HG02678 (cell line): Measurements from ENCODE around the gene MYBPHL.
A peak's percentile ranks its signal among the peaks of the same experiment; 100 is the strongest.
"Not testable (repeated sequence)": the region's sequence is repeated elsewhere in the genome, so short reads cannot be mapped to it uniquely, and the experiment has no call there.

Source experiments
- ATAC-seq: cut with Tn5 transposase; IDR thresholded peaks from one replicate; pipeline ENCODE4 v1.9.1; 2021; ENCODE audit warnings: mild to moderate bottlenecking, moderate library complexity; ENCODE audit not compliant: unreplicated experiment

MYBPHL gene

GRCh38 chr1:109307274-109308021 is 637 bp upstream of the MYBPHL start:
- no peak for ATAC-seq

- not testable (repeated sequence) for ATAC-seq
These were observed 820 bp downstream of the MYBPHL start for GRCh38 chr1:109305991-109306390.

GRCh38 chr1:109304226-109304920 is 2.4 kb downstream of the MYBPHL start:
- no peak for ATAC-seq

DNA sequence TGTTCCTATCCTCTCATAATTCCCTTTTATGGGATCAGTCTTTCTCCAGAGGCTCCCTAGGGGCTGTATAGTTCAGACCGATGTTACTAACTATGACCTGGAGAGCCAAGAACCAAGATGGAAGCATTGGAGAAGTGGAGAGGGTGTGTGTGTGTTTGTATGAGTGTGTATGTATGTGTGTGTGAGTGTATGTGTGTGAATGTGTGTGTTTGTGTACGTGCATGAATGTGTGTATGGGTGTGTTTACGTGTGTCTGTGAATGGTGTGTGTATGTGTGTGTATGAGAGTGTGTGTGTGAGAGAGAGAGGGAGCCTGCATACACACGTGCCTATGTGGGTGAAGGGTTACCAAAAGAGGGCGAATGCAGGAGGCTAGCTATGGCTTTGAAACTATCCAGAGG is 4.9 kb downstream of the MYBPHL start:
- no peak for ATAC-seq

GRCh38 chr1:109300650-109301151 is 6.1 kb downstream of the MYBPHL start:
- no peak for ATAC-seq

GRCh38 chr1:109299558-109300343 is 7.1 kb downstream of the MYBPHL start:
- no peak for ATAC-seq

GRCh38 chr1:109298666-109299557 is 7.9 kb downstream of the MYBPHL start:
- ATAC-seq: no peak

GRCh38 chr1:109296782-109297181 is 10.0 kb downstream of the MYBPHL start:
- no peak for ATAC-seq

GRCh38 chr1:109295712-109296415 is 10.9 kb downstream of the MYBPHL start:
- no peak for ATAC-seq

DNA sequence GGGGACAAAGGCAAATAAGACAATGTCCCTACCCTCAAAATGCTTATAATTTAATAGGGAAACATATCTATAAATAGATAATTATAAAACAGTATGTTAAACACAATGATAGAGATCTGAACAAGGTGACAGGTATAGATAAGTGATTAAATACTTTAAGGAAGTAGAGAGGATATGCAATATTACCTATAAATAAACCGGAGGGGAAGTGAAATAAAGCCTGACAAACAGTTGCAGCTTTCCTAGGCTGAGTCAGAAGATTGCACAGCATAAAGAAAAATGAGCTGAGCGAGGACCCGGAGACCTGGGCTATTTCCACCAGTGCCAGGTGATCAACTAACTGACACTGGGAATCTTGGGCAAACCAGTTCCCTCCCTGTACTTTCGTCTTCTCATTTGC is 12.3 kb downstream of the MYBPHL start:
- no peak for ATAC-seq

DNA sequence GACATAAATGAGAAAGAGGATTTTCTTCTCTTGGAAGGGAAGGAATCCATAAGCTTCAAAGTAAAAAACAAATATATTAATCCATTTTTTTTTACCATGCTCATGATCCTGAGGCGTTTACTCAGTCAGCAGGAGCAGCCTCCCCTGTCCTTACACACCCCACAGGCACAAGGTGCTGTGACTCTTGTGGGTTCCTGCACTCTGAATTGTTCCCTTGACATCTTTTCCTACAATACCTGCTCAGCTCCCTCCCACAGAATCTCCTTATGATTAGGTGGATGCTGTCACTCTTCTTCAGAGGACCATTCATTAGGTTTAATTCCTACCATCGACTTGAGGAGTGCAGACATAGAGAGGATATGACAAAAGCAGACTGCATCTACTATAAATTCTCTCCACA is 13.8 kb downstream of the MYBPHL start:
- no peak for ATAC-seq

DNA sequence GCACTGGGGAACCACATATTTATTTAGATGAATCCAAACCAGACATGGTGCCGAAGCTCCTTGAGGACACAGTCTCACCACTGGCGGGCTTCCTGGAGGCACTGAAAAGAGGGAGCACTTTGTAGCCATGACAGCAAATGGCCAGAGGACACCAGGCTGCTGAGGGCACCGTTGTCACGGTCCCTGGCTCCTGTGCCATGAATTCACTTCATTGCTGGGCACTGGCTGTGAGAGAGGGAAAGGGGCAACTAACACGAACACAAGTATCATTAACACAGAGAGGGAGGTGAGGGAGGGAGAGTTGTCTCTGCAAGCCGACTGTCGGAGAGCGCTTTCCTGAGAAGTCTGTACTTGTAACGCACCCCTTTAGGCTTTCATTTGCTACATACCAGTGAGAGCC is 14.4 kb downstream of the MYBPHL start:
- ATAC-seq: no peak

- ATAC-seq: no peak
These were observed 15.8 kb downstream of the MYBPHL start for GRCh38 chr1:109290998-109291397.

DNA sequence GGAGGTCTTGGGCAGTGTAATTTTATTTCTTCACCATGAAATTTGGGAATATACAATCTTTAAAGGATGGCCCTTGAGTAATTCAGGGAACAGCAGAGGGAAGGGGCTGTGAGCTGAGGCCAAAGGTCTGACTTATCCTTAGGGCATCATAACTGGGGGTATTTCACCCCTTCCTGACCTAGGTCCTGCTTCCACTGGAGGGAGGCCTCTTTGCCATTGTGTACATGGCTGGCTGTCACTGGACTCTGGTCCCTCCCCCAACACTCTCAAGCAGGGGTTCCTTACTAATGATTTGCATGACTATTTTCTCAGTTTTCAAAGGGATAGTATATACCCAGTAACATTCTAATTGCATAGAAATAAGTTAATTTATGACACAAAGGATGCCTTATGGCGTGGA is 16.7 kb downstream of the MYBPHL start:
- no peak for ATAC-seq

GRCh38 chr1:109286762-109287161 is 20.0 kb downstream of the MYBPHL start:
- not testable (repeated sequence) for ATAC-seq

DNA sequence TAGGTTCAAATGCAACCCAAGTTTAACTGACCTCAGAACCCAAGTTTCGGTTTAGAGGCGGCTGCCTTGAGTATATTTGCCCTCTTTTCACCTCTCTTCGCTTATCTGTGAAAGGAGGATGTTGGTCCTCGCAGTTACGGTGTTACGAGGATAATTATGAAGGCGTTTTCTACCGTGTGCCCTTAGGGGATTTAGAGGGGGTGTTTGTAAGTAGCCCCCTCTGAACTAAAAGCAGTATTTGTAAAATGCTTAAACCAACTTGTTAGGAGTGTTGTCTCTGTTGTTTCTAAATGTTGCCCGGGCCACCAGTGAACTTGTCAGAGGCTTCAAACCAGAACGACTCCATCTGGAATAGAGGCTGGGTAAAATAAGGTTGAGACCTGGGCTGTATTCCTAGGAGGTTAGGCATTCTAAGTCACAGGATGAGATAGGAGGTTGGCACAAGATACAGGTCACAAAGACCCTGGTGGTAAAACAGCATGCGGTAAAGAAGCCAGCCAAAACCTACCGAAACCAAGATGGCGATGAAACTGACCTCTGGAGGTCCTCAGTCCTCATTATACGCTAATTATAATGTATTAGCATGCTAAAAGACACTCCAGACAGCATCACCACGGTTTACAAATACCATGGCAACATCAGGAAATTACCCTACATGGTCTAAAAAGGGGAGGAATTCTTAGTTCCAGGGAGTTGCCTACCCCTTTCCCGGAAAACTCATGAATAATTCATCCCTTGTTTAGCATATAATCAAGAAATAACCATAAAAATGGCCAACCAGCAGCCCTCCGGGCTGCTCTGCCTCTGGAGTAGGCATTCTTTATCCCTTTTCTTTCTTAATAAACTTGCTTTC is 22.8 kb downstream of the MYBPHL start:
- peak; percentile 24 for ATAC-seq

- ATAC-seq: peak; percentile 96
These were observed 23.7 kb downstream of the MYBPHL start, which contains the start of gene PSRC1 for GRCh38 chr1:109282952-109283747. Gene PSRC1 (minus strand): TSS chr1:109283145.

GRCh38 chr1:109282497-109282951 is 24.3 kb downstream of the MYBPHL start:
- ATAC-seq: no peak
